Colon (tissue), 2 donors: ENCODE results near the gene OR14K1.
"Not testable (repeated sequence)": the region's sequence is repeated elsewhere in the genome, so short reads cannot be mapped to it uniquely, and the experiment has no call there.

Experiments
- FAIRE-seq: peaks from 2 replicates; lab custom pipeline; 2012; peaks lifted over from hg19 to GRCh38; lab: Jason Lieb, UNC
- donor health status: control.
- donor health status: control.

The OR14K1 gene, protein sequence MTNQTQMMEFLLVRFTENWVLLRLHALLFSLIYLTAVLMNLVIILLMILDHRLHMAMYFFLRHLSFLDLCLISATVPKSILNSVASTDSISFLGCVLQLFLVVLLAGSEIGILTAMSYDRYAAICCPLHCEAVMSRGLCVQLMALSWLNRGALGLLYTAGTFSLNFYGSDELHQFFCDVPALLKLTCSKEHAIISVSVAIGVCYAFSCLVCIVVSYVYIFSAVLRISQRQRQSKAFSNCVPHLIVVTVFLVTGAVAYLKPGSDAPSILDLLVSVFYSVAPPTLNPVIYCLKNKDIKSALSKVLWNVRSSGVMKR

DNA sequence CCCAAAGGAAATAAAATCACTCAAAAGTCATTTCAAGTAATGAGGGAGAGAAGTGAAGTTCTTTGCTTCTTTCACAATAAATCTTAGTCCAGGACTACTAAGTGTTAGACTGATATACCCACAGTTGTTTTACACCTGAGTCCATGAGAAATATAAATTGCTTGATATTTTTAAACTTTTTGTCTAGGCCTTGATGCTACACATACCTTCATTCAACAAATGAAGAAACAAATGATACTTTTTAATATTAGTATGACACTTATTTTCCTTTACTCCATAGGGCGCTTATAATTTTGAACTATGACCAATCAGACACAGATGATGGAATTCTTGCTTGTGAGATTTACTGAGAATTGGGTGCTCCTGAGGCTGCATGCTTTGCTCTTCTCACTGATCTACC is at the start of gene OR14K1:
TSS of gene OR14K1 (plus strand) at position 301 of the 400 bp plus-strand sequence. CDS start at position 301, 0 bp downstream.
- no peak for FAIRE-seq

DNA sequence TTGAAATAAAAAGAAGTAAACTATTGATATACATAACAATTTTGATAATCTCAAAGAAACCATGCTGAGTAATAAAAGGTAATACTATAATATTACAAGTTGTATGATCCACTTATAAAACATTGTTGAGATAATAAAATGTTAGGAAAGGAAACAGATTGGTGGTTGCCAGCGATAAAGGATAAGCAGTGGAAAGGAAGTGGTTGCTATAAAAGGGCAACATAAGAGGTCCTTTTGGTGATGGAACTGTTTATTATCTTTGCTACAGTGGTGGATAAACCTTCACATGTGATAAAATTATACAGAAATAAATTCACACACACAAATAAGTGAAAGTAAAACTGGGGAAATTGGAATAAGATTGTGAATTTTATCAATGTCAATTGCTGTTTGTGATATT is 37.1 kb upstream of the OR14K1 start:
- no peak for FAIRE-seq

DNA sequence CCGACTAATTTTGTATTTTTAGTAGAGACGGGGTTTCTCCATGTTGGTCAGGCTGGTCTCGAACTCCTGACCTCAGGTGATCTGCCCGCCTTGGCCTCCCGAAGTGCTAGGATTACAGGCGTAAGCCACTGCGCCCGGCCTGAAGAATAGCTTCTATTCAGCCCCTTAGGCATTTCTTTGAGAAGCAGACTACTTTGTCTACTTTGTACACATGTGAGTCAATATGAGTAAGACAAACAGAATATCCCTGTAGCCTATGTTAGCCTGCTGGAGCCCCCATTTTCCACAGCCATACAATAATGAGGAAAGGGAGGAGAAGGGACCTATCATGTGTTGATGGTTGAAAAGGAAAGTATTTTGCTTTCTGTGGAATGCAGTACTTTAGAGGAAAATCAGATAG is 27.7 kb upstream of the OR14K1 start:
- not testable (repeated sequence) for FAIRE-seq

DNA sequence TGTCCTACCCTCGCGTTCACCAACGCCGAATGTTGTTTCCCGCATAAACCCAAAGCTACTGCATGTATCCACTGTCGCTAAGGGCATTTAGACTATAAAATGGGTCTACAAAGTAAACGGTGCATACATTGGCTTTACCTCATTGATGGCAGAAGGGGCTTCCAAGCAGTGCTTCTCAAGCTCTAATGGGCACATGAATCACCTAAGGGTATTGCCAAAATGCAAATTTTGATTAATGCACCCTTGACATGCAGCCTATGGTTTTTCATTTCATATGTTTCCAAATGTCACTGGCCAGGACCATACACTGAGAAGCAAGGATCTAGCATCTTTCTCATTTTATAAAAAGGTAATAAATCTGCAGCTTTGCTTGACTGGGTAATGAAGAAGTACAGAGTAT is 24.7 kb upstream of the OR14K1 start:
- FAIRE-seq, result no peak

DNA sequence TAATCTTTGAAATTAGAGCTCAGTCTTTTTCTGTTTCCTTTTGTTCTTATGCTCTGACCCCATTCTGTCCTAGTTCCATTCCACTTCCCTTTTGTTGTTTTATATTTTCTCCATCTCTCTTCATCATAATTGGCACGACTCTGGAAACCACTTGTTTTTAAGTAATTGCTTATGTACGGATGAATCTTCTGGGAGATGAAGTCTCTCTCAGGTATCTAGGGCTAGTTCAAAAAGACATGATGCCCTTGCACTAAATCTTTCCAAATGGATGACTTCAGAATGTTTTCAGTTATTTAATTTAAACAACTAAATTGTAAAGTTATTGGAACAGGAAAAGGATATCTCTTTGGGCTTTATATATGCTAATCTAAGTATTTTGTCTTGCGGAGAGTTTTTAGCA is 21.9 kb upstream of the OR14K1 start, which contains the start of gene OR6F1:
TSS of gene OR6F1 (minus strand) at position 101 of the 400 bp plus-strand sequence. CDS start 3,891 bp downstream, outside the sequence.
- no peak for FAIRE-seq

DNA sequence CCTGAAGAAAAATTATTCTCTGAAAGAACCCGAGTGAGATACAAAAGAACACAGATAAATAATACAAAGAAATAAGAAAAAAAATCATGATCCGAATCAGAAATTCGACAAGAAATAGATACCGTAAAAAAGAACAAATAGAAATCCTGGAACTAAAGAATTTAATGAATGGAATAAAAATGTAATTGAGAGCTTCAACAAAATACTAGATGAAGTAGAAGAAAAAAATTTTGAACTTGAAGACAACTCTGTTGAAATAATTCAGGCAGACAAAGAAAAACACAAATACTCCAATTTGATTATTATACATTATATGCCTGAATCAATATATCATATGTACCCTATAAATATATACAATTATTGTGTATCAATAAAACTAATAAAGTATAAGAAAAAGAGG is 17.2 kb upstream of the OR14K1 start:
- FAIRE-seq, result no peak

DNA sequence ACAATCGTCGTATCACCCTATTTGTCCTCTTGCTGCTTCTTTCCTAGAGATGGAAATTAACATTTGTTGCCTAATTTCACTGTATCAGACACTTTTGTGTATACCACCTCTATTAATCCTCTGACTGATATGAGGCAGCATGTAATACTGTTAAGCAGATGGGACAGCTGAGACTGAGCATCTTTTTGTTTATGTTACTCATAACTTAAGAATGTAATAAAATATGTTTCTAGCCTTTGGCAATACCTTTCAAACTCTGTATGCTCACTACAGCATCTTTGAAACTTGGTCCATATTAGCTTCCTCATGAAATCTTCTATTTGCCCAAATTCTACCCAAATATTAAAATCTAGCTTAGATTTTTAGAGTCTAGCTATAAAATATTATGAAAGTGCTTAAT is 2.3 kb downstream of the OR14K1 start:
- FAIRE-seq, result no peak

DNA sequence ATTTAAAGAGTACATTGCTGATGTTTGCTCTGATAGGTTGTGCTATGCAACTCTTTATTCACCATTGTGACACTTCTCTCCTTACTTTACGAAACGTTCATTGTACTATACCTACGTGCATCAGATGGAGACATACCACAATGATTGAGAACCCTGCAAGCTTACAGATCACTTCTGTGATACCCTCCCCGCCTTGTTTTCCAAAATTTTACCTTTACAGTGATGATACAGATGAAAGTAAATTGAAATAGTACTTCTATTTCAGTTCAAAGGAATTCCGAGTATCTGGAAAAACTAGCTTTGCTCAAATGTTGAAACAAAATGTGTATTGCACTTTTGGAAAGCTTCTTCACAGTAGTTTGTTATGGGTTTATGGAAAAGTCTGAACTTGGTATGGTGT is 3.3 kb downstream of the OR14K1 start:
- no peak for FAIRE-seq

DNA sequence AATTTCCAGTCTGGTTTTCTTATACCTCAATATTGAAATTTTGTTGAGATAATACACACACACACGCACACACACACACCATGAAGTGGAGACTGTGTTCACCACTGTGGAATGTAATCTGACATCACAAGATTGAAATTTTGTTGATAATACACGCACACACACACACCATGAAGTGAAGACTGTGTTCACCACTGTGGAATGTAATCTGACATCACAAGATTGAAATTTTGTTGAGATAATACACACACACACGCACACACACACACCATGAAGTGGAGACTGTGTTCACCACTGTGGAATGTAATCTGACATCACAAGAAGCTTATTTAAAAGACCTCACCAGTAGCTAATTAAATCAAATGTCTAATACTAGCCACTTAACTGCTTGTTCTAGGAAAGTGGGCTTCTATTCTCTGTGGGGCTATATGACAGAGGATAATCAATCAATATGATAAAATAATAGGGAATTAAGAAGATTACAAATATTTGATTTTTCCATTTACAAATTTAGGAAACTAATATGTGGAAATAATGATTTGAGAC is 3.9 kb downstream of the OR14K1 start:
- not testable (repeated sequence) for FAIRE-seq

DNA sequence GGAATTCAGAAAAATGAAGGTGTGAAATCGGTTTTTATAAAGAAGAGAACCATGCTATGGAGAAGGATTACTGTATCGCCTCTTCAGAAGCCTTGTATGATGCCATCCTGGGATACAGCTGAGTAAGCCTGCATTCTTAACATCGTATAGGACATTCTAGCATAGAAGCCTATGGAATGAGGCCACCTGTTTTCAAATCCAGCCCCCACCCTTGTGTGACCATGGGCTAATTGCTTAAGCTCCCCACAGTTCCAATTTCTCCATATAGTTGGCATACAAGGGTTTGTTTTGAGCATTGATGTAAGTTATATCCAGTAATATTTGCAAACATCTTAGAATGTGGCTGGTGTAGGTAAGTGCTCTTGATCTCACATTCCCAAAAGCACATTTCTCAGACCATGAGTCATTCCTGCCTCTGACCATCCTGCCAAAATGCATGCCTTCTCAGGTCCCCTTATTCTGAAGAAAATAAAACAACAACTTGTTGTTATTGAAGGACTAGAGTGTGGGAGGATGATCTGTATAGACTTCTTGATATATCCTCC is 8.0 kb downstream of the OR14K1 start:
- no peak for FAIRE-seq

DNA sequence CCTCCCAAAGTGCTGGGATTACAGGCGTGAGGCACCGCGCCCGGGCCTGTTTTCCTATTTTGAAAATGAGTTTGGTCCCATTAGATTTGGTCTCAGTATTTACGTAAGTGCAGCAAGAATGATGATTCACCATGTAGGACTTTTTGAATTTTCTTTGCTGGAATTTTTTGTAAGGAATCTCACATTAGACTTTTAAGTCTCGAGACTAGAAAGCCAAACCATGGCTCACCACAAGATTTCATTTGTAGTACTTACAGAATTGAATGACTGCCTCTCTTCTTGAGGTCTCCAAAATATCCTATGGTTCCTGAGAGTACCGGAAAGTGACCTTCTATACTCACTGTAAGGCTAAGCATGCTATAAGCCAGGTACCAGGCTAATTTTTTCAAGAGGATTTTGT is 9.2 kb downstream of the OR14K1 start:
- FAIRE-seq, result no peak

DNA sequence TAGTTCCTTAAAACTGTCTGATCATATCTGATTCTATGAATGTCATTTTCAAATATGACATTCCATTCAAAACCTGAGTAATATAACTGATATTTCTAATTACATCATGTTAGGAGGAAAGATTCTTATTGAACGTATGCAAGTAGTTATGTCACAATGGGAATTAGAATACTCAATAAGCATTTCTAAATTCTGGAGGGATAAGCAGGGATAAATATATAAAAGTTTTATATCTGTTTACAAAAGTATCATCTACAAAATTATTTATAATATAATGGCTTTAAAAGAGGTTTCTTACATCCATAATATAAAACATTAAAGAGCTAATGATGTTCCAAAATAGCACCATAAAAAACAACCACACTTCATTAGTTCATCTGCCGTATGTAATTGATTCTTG is 9.6 kb downstream of the OR14K1 start, which contains the start of gene OR14A2:
TSS of gene OR14A2 (minus strand) at position 101 of the 400 bp plus-strand sequence.
- FAIRE-seq, result no peak

DNA sequence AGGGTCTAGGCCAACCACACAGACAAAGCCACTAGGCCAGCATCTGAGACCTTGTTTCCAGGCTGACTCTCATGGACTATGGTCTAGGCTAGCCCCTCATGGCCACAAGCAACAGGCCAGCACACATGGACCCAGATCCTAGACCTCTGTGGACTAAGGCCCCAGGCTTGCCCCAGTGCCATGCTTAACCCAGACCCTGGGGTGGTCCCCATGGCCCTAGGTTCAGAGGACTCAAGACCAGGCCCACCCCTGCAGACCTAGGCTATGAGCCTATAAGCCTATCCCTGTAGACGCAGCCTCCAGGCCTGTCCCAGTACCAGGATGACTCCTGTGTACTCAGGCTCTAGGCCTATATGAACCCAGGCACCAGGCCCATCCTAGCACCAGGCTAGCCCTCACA is 11.5 kb downstream of the OR14K1 start:
- no peak for FAIRE-seq

DNA sequence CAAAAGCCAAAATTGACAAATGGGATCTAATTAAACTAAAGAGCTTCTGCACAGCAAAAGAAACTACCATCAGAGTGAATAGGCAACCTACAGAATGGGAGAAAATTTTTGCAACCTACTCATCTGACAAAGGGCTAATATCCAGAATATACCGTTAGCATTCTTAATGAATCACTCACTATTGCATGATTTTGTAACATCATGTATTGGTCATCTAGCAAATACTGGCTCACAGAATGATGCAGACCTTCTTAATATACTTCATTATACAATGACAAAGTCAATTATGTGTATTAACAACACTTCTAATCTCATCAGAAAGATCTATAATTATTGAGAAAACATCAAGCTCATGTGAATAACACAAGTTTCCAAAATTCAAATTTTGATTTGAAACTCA is 15.9 kb downstream of the OR14K1 start:
- not testable (repeated sequence) for FAIRE-seq

DNA sequence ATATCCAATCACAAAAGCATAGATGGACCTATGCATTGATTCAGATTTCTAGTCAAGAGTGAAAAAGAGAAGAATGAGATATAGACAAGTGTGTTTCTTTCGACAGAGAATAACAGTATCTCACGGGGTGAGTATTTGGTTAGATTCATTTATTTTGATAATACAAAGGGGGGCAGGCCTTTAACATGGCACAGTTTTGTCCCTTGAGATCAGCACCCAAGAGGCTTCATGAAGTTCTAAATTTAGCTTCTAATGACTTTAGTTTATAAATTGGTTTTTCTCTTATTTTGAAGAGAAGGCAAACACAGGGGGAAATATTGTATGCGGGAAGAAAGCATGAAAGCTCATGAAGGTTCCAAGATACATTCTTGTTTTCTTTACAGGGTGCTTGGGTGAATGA is 22.0 kb downstream of the OR14K1 start, which contains the start of gene OR1C1:
TSS of gene OR1C1 (minus strand) at position 101 of the 400 bp plus-strand sequence. CDS start 2,150 bp downstream, outside the sequence.
- FAIRE-seq, result no peak

DNA sequence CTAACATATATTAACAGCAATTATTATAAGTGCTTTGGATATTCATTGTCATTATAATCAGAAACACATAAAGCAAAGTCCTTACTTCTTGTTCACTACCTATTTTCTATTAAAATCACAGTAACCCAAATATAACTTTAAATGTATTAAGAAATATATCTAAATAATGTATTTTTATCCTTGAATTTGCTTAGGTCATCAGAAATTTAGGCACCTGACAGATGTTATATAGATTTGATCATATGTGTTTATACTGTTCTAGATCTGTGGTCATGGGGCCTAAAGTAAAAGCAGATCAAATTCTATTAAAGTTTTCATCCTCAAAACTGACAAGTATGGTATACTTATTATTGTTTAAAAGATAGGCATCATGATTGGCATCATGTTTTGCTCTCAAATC is 31.2 kb downstream of the OR14K1 start:
- no peak for FAIRE-seq
